22Rv1 (cell line): ENCODE measurements around the gene TOR1A.

ENCODE experiments used
- H3K27ac ChIP-seq: fragments of 450-650 bp; 2 replicates; pipeline ENCODE4 v1.5.1; 2017
- CTCF ChIP-seq: fragments of 450-650 bp; IDR thresholded peaks from 2 replicates; pipeline ENCODE4 v1.5.1; 2017; ENCODE audit warnings: mild to moderate bottlenecking
- ZFX ChIP-seq: fragments of 450-650 bp; IDR thresholded peaks from 2 replicates; pipeline ENCODE4 v1.6.1; 2017; ENCODE audit warnings: antibody characterized with exemption, borderline replicate concordance

TOR1A gene

GRCh38 chr9:129858167-129858962 lies 34.4 kb upstream of the TOR1A start:
- TF ChIP-seq CTCF, result no peak
- TF ChIP-seq ZFX, result no peak
- H3K27ac ChIP-seq, result no peak overlapping the region

GRCh38 chr9:129857207-129857606 lies 33.3 kb upstream of the TOR1A start:
- TF ChIP-seq ZFX, result no peak
- TF ChIP-seq CTCF, result no peak

GRCh38 chr9:129854588-129855110 lies 30.7 kb upstream of the TOR1A start:
- no peak for TF ChIP-seq CTCF
- TF ChIP-seq ZFX, result no peak
- no peak overlapping the region for H3K27ac ChIP-seq

More at GRCh38 chr9:129857207-129857606, 33.3 kb upstream of the TOR1A start:
- H3K27ac ChIP-seq, result no peak overlapping the region

- TF ChIP-seq ZFX (no peak), CTCF (no peak)
Measured at GRCh38 chr9:129853614-129854013, 29.7 kb upstream of the TOR1A start.

GRCh38 chr9:129852579-129852978 lies 28.6 kb upstream of the TOR1A start:
- no peak overlapping the region for H3K27ac ChIP-seq
- TF ChIP-seq CTCF (no peak), ZFX (no peak)

More at GRCh38 chr9:129853614-129854013, 29.7 kb upstream of the TOR1A start:
- H3K27ac ChIP-seq, result no peak overlapping the region

- no peak overlapping the region for H3K27ac ChIP-seq
- TF ChIP-seq ZFX, result no peak
- no peak for TF ChIP-seq CTCF
Measured at GRCh38 chr9:129851821-129852220, 27.9 kb upstream of the TOR1A start.
